Gastrocnemius medialis (tissue), 4 donors: Measurements from ENCODE around the gene AEBP1.

Experiments
- CTCF ChIP-seq, 5 experiments: fragments of 450-650 bp in 3 of 5; fragments of 200-600 bp in 2 of 5; sonication (generic) in 2 of 5; IDR thresholded peaks in 4 of 5; conservative IDR thresholded peaks in 1 of 5; 1 replicate in 4 of 5; 2 replicates in 1 of 5; pipeline ENCODE4 v1.5.1; 2016 to 2019; ENCODE audit warnings: antibody characterized with exemption in 5 of 5, mild to moderate bottlenecking in 3 of 5, moderate library complexity in 3 of 5
- POLR2A ChIP-seq, 2 donors: fragments of 450-650 bp; IDR thresholded peaks; one replicate each; pipeline ENCODE4 v1.6.1; 2017; ENCODE audit warnings: antibody characterized with exemption in 2 of 2, mild to moderate bottlenecking in 2 of 2, moderate library complexity in 2 of 2

GRCh38 chr7:44109991-44110390 is 5.8 kb downstream of the AEBP1 start:
- no peak for TF ChIP-seq CTCF (IDR thresholded peaks at IDR 0.05 in 4 of 5, conservative IDR thresholded peaks at IDR 0.05 in 1 of 5)
- TF ChIP-seq POLR2A (IDR thresholded peaks at IDR 0.05), result no peak
